CD1c-positive myeloid dendritic cell (primary cell): ENCODE results near the gene CIROP.
A peak's percentile ranks its signal among the peaks of the same experiment; 100 is the strongest.

Experiments used
- DNase-seq: peaks from one replicate; pipeline ENCODE4 v3.0.0-alpha.2; 2016; ENCODE audit errors: extremely low spot score

Gene CIROP

GRCh38 chr14:23129759-23130316 is 25.0 kb upstream of the CIROP start:
- no peak for DNase-seq

- DNase-seq, result no peak
Measured at GRCh38 chr14:23128969-23129758, 24.4 kb upstream of the CIROP start.

- no peak for DNase-seq
Measured at GRCh38 chr14:23127861-23128260, 23.1 kb upstream of the CIROP start.

GRCh38 chr14:23126548-23127278 is 21.9 kb upstream of the CIROP start:
- no peak for DNase-seq

GRCh38 chr14:23125933-23126524 is 21.2 kb upstream of the CIROP start:
- no peak for DNase-seq

- DNase-seq, result no peak
Measured at GRCh38 chr14:23125011-23125410, 20.2 kb upstream of the CIROP start.

GRCh38 chr14:23124337-23124954 is 19.7 kb upstream of the CIROP start:
- DNase-seq, result no peak

GRCh38 chr14:23123419-23123818 is 18.6 kb upstream of the CIROP start:
- no peak for DNase-seq

GRCh38 chr14:23122086-23122485 is 17.3 kb upstream of the CIROP start:
- DNase-seq, result no peak

GRCh38 chr14:23121361-23121771 is 16.6 kb upstream of the CIROP start:
- DNase-seq, result peak; percentile 42

GRCh38 chr14:23120541-23121251 is 15.9 kb upstream of the CIROP start:
- DNase-seq, result peak; percentile 95

GRCh38 chr14:23119363-23120327 is 14.9 kb upstream of the CIROP start:
- DNase-seq, result peak; percentile 69

GRCh38 chr14:23118506-23119362 is 13.9 kb upstream of the CIROP start, which contains the start of gene CEBPE:
TSS of gene CEBPE (minus strand) at chr14:23119255. CDS start at chr14:23119091, 164 bp downstream.
- peak; percentile 59 for DNase-seq

- DNase-seq, result no peak
Measured at GRCh38 chr14:23117371-23118020, 12.7 kb upstream of the CIROP start.

GRCh38 chr14:23115918-23116317 is 11.1 kb upstream of the CIROP start:
- DNase-seq, result no peak

- DNase-seq, result peak; percentile 87
Measured at GRCh38 chr14:23115039-23115731, 10.4 kb upstream of the CIROP start.

GRCh38 chr14:23114669-23115038 is 9.9 kb upstream of the CIROP start:
- DNase-seq, result no peak

- no peak for DNase-seq
Measured at GRCh38 chr14:23114120-23114458, 9.3 kb upstream of the CIROP start.
